Activated CD8-positive, alpha-beta T cell treated with anti-CD3 and anti-CD28 coated beads for 36 hours (primary cell): ENCODE measurements around the gene PUS1. TPM values are rescaled to one million over a fixed set of nuclear protein-coding genes. Genes with fewer than 3 reads are reported as not detected.

Experiments used
- ATAC-seq: fragments of 200-7000 bp; cut with Tn5 transposase; one replicate; pipeline ENCODE4 v1.10.0; 2021; ENCODE audit warnings: mild to moderate bottlenecking, moderate library complexity
- CTCF ChIA-PET: fragments of 350-600 bp; sonication (Branson Sonifier 250); formaldehyde crosslinking; loops from one replicate; lab custom pipeline; 2021; ENCODE audit warnings: antibody characterized with exemption; lab: Charles Lee
- POLR2A ChIA-PET: fragments of 350-600 bp; sonication (Branson Sonifier 250); formaldehyde crosslinking; loops from one replicate; lab custom pipeline; 2021; ENCODE audit warnings: antibody characterized with exemption; lab: Charles Lee
- DNase-seq: peaks from one replicate; pipeline ENCODE4 v3.0.0-alpha.2; 2020
- H3K27ac Mint-ChIP-seq: one replicate; pipeline ENCODE4 v1.8.0; 2021; ENCODE audit warnings: mild to moderate bottlenecking, mixed read lengths
- H3K27me3 Mint-ChIP-seq: one replicate; pipeline ENCODE4 v1.8.0; 2021; ENCODE audit warnings: mixed read lengths
- H3K36me3 Mint-ChIP-seq: one replicate; pipeline ENCODE4 v1.8.0; 2021; ENCODE audit warnings: low read depth, mixed read lengths
- H3K4me1 Mint-ChIP-seq: one replicate; pipeline ENCODE4 v1.8.0; 2021; ENCODE audit warnings: low read depth, mixed read lengths
- H3K4me3 Mint-ChIP-seq: one replicate; pipeline ENCODE4 v1.8.0; 2021; ENCODE audit warnings: mild to moderate bottlenecking, moderate library complexity, mixed read lengths
- H3K9me3 Mint-ChIP-seq: one replicate; pipeline ENCODE4 v1.8.0; 2021; ENCODE audit warnings: mixed read lengths
- intact Hi-C: fragments of 100-400 bp; cut with micrococcal nuclease; formaldehyde crosslinking; loops from one replicate; pipeline ENCODE4 v1.10.0; 2022
- total RNA-seq, 2 experiments: library from RNA; stranded (reverse); gene quantifications; one replicate each; pipeline ENCODE4 v1.2.3, GENCODE V29; 2021
- TF ChIP-seq, protein P1 (sequence below): fragments of 200-600 bp; IDR thresholded peaks from one replicate; pipeline ENCODE4 v1.8.0; 2022; ENCODE audit warnings: antibody characterized with exemption, mild to moderate bottlenecking

The PUS1 gene
- total RNA-seq, 2 experiments from 2014 or later, result 68.2 to 71.7 TPM

DNA sequence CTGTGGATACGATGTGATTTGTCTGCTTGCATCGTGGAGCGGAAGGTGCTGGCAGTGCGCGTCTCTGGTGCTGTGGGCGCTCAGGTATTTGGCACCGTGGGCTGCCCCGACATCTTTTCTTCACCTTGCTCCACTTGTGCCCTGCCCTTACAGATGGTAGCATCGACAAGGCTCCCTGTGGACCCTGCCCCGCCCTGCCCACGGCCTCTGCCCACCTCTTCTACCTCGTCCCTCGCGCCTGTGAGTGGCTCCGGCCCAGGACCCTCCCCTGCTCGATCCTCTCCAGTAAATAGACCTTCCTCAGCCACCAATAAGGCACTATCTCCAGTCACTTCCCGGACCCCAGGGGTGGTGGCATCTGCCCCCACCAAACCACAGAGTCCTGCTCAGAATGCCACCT, 57.3 kb downstream of the PUS1 start:
- intact Hi-C loops, result no loop called here
- CTCF ChIA-PET, result no interaction called here
- H3K4me1 Mint-ChIP-seq, result no peaks in the 10 kb centered on the region
- H3K4me3 Mint-ChIP-seq, result no peak overlapping the region
- DNase-seq (no peak), ATAC-seq (no peak)
- peaks cover 38% of the 10 kb centered on the region for H3K36me3 Mint-ChIP-seq
- no peaks in the 10 kb centered on the region for H3K9me3 Mint-ChIP-seq
- H3K27me3 Mint-ChIP-seq, result no peaks in the 10 kb centered on the region
- TF ChIP-seq, protein P1, sequence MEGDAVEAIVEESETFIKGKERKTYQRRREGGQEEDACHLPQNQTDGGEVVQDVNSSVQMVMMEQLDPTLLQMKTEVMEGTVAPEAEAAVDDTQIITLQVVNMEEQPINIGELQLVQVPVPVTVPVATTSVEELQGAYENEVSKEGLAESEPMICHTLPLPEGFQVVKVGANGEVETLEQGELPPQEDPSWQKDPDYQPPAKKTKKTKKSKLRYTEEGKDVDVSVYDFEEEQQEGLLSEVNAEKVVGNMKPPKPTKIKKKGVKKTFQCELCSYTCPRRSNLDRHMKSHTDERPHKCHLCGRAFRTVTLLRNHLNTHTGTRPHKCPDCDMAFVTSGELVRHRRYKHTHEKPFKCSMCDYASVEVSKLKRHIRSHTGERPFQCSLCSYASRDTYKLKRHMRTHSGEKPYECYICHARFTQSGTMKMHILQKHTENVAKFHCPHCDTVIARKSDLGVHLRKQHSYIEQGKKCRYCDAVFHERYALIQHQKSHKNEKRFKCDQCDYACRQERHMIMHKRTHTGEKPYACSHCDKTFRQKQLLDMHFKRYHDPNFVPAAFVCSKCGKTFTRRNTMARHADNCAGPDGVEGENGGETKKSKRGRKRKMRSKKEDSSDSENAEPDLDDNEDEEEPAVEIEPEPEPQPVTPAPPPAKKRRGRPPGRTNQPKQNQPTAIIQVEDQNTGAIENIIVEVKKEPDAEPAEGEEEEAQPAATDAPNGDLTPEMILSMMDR, result no peak
- H3K27ac Mint-ChIP-seq, result no peak overlapping the region
- POLR2A ChIA-PET, result no interaction called here

DNA sequence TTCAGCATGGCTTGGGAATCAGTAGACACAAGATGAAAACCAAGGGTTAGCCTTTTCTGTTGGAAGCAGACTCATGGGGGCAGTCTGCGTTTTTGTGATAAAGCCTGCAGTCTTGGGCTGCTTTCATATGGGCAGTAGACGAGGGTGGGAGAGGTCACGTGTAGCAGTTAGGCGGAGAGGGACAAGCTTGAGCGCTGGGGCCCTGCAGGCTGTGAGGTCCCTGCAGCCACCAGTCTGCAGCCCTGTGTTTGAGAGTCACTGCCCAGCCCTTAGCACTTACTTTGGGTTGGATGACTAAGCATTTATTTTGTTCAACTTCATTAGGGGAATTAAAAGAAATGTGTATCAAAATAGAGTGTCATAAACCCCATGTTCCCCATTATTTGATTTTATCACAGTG, 57.8 kb downstream of the PUS1 start:
- DNase-seq, result no peak
- Mint-ChIP-seq H3K4me1 (no peaks in the 10 kb centered on the region), H3K27ac (peak overlapping the region; percentile 8), H3K27me3 (no peaks in the 10 kb centered on the region), H3K4me3 (no peak overlapping the region), H3K36me3 (peaks cover 35% of the 10 kb centered on the region), H3K9me3 (no peaks in the 10 kb centered on the region)
- TF ChIP-seq, protein P1, result no peak
- ChIA-PET POLR2A (no interaction called here), CTCF (no interaction called here)
- intact Hi-C loops, result no loop called here
- ATAC-seq, result no peak

DNA sequence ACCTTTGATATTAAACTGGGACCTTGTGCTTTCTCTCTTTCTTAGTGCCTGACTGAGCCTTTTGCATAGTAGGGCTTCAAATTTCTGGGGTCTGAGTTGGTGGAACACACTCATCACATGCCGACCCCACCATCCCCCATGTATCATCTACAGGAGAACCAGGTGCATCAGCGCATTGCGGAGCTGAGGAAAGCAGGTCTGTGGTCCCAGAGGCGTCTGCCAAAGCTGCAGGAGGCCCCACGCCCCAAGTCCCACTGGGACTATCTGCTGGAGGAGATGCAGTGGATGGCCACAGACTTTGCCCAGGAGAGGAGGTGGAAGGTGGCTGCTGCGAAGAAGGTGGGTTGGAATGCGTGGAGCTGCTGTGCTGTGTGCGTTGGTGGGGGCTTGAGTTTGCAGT, 58.5 kb downstream of the PUS1 start:
- Mint-ChIP-seq H3K9me3 (no peaks in the 10 kb centered on the region), H3K36me3 (peaks cover 36% of the 10 kb centered on the region), H3K27ac (peak overlapping the region; percentile 61), H3K4me3 (no peak overlapping the region), H3K27me3 (no peaks in the 10 kb centered on the region), H3K4me1 (no peaks in the 10 kb centered on the region)
- TF ChIP-seq, protein P1, result no peak
- POLR2A ChIA-PET, result interaction anchor here (0.9 kb wide), 1 partner anchor 10 kb away, joined by 3 read pairs; no protein-coding TSS in a partner anchor
- DNase-seq, result no peak
- CTCF ChIA-PET, result no interaction called here
- no peak for ATAC-seq
- intact Hi-C loops, result no loop called here

DNA sequence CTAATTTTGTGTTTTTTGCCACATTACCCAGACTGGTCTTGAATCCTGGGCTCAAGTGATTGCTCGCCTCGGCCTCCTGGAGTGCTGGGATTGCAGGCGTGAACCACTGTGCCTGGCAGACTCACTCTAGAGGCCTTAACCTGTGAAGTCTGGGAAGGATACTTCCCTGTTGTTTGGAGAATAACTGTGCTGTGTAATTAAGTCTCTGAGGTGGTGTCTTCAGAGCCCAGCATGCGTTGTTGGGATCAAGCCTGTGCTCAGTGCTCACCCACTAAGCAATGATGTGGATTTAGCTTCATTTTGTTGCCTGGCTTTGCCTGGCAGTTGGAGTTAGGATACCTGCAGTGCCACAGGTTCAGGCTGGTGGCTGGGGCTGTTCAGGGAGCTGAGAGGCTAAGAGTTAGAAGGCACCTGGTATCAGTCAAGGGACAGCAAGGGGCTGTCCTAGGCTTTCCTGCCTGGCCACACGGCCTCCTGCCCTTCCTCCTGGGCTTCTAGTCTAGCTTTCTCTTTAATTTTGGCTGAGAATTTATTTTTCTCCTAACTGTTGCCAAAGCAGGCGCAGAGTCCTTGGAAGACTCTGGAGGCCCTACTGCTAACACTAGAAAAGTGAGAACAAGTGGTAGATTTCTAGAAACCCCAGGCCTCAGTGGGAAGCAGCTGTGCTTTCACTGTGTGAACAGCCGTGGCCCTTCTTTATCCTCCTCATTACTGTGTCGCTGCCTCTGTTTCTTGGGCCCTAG, 59.1 kb downstream of the PUS1 start:
- TF ChIP-seq, protein P1, result no peak
- Mint-ChIP-seq H3K4me1 (no peaks in the 10 kb centered on the region), H3K27ac (no peak overlapping the region), H3K36me3 (peaks cover 39% of the 10 kb centered on the region), H3K9me3 (no peaks in the 10 kb centered on the region), H3K4me3 (no peak overlapping the region), H3K27me3 (no peaks in the 10 kb centered on the region)
- intact Hi-C loops, result no loop called here
- ChIA-PET CTCF (no interaction called here), POLR2A (interaction anchor here (0.9 to 1.2 kb wide), 2 partner anchors 10 to 20 kb away, joined by 3 read pairs; no protein-coding TSS in a partner anchor)
- ATAC-seq (no peak), DNase-seq (no peak)

DNA sequence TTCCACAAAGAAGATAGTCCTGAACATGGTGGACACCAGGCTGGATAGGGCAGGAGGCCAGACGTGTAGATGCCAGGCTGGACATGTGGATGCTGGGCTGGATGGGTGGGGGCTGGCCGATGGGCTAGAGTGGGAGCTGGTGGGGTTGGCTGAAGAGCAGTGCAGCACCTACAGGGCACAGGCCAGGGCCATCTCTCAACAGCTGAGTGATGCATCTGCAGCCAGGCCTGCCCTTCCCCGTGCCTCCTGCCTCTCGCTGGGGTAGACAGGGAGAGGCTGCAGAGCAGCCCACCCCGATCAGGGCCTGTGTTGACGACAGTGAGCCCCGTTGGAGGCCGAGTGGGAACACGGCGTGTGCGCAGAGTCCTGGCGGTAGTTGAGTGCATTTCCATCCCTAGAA, 59.9 kb downstream of the PUS1 start:
- H3K4me3 Mint-ChIP-seq, result no peak overlapping the region
- peaks cover 45% of the 10 kb centered on the region for H3K36me3 Mint-ChIP-seq
- DNase-seq (no peak), ATAC-seq (no peak)
- POLR2A ChIA-PET, result interaction anchor here (1.2 kb wide), 1 partner anchor 21 kb away, joined by 3 read pairs; no protein-coding TSS in a partner anchor
- TF ChIP-seq, protein P1, result no peak
- no peak overlapping the region for H3K27ac Mint-ChIP-seq
- no peaks in the 10 kb centered on the region for H3K27me3 Mint-ChIP-seq
- intact Hi-C loops, result no loop called here
- H3K4me1 Mint-ChIP-seq, result no peaks in the 10 kb centered on the region
- no peaks in the 10 kb centered on the region for H3K9me3 Mint-ChIP-seq
- CTCF ChIA-PET, result no interaction called here
